ACC112 (cell line): ENCODE results near the gene TOP1.

Source experiments
- H2AFZ ChIP-seq: fragments of 200-600 bp; sonication (generic); one replicate; pipeline ENCODE4 v1.6.0; 2017; ENCODE audit warnings: antibody characterized with exemption, low read length; ENCODE audit not compliant: unreplicated experiment
- H3K27ac ChIP-seq: fragments of 200-600 bp; sonication (generic); 2 replicates; pipeline ENCODE4 v1.5.1; 2014; ENCODE audit warnings: low read depth, mild to moderate bottlenecking, antibody characterized with exemption, low read length, moderate library complexity
- H3K27me3 ChIP-seq: fragments of 200-600 bp; sonication (generic); 2 replicates; pipeline ENCODE4 v1.6.1; 2014; ENCODE audit warnings: mild to moderate bottlenecking, antibody characterized with exemption, low read length, moderate library complexity, mixed read lengths; ENCODE audit not compliant: insufficient read depth
- H3K36me3 ChIP-seq: fragments of 200-600 bp; sonication (generic); 2 replicates; pipeline ENCODE4 v1.6.1; 2016; ENCODE audit warnings: mild to moderate bottlenecking, antibody characterized with exemption, low read length, moderate library complexity, mixed read lengths; ENCODE audit not compliant: insufficient read depth
- H3K4me1 ChIP-seq: fragments of 200-600 bp; sonication (generic); one replicate; pipeline ENCODE4 v1.6.1; 2016; ENCODE audit warnings: low read length, mixed read lengths; ENCODE audit not compliant: insufficient read depth, unreplicated experiment, control insufficient read depth
- H3K4me3 ChIP-seq: fragments of 200-600 bp; sonication (generic); 2 replicates; pipeline ENCODE4 v1.5.1; 2014; ENCODE audit warnings: mild to moderate bottlenecking, low read depth, low read length
- H3K79me2 ChIP-seq: fragments of 200-600 bp; sonication (generic); one replicate; pipeline ENCODE4 v1.6.0; 2016; ENCODE audit warnings: low read length; ENCODE audit not compliant: control insufficient read depth, unreplicated experiment, insufficient read depth

The TOP1 gene

GRCh38 chr20:41078329-41078728, 49.7 kb downstream of the TOP1 start:
- H3K36me3 ChIP-seq = peaks cover 47% of the 10 kb centered on the region
- H3K27me3 ChIP-seq = no peaks in the 10 kb centered on the region
- H3K27ac ChIP-seq = peak overlapping the region; percentile 60
- H3K4me1 ChIP-seq = peaks cover 61% of the 10 kb centered on the region
- H2AFZ ChIP-seq = peak overlapping the region; percentile 21
- peaks cover 53% of the 10 kb centered on the region for H3K79me2 ChIP-seq
- peak overlapping the region; percentile 48; the same call in 1 of the 2 replicates for H3K4me3 ChIP-seq

GRCh38 chr20:41079066-41079465, 50.4 kb downstream of the TOP1 start:
- H3K27ac ChIP-seq = no peak overlapping the region

GRCh38 chr20:41080866-41081265, 52.2 kb downstream of the TOP1 start:
- peaks cover 39% of the 10 kb centered on the region for H3K4me1 ChIP-seq
- H3K36me3 ChIP-seq = peaks cover 71% of the 10 kb centered on the region
- no peak overlapping the region for H3K4me3 ChIP-seq
- H3K27ac ChIP-seq = peak overlapping the region; percentile 26; the same call in 1 of the 2 replicates
- H3K79me2 ChIP-seq = peaks cover 30% of the 10 kb centered on the region
- H2AFZ ChIP-seq = no peak overlapping the region
- H3K27me3 ChIP-seq = no peaks in the 10 kb centered on the region

More at GRCh38 chr20:41079066-41079465, 50.4 kb downstream of the TOP1 start:
- H3K4me1 ChIP-seq = peaks cover 54% of the 10 kb centered on the region
- H3K36me3 ChIP-seq = peaks cover 55% of the 10 kb centered on the region
- H3K4me3 ChIP-seq = no peak overlapping the region
- H3K27me3 ChIP-seq = no peaks in the 10 kb centered on the region
- H2AFZ ChIP-seq = no peak overlapping the region
- H3K79me2 ChIP-seq = peaks cover 46% of the 10 kb centered on the region

GRCh38 chr20:41081276-41081814, 52.7 kb downstream of the TOP1 start:
- Histone ChIP-seq H2AFZ (no peak overlapping the region), H3K79me2 (peaks cover 25% of the 10 kb centered on the region), H3K27ac (peak overlapping the region; percentile 26; the same call in 1 of the 2 replicates), H3K4me1 (peaks cover 34% of the 10 kb centered on the region), H3K27me3 (no peaks in the 10 kb centered on the region), H3K4me3 (no peak overlapping the region), H3K36me3 (peaks cover 66% of the 10 kb centered on the region)

GRCh38 chr20:41082306-41082705, 53.7 kb downstream of the TOP1 start:
- no peak overlapping the region for H2AFZ ChIP-seq
- peaks cover 25% of the 10 kb centered on the region for H3K4me1 ChIP-seq
- H3K36me3 ChIP-seq = peaks cover 62% of the 10 kb centered on the region

GRCh38 chr20:41085606-41086005, 57.0 kb downstream of the TOP1 start:
- H3K4me1 ChIP-seq = peaks cover 5% of the 10 kb centered on the region
- H3K79me2 ChIP-seq = no peaks in the 10 kb centered on the region
- peaks cover 39% of the 10 kb centered on the region for H3K36me3 ChIP-seq
- H2AFZ ChIP-seq = no peak overlapping the region
- no peaks in the 10 kb centered on the region for H3K27me3 ChIP-seq
- no peak overlapping the region for H3K27ac ChIP-seq
- no peak overlapping the region for H3K4me3 ChIP-seq

More at GRCh38 chr20:41082306-41082705, 53.7 kb downstream of the TOP1 start:
- Histone ChIP-seq H3K27ac (no peak overlapping the region), H3K4me3 (no peak overlapping the region), H3K27me3 (no peaks in the 10 kb centered on the region), H3K79me2 (peaks cover 16% of the 10 kb centered on the region)

- Histone ChIP-seq H3K36me3 (peaks cover 42% of the 10 kb centered on the region), H3K27me3 (no peaks in the 10 kb centered on the region), H3K4me3 (no peak overlapping the region), H3K79me2 (no peaks in the 10 kb centered on the region), H3K27ac (no peak overlapping the region), H3K4me1 (no peaks in the 10 kb centered on the region), H2AFZ (no peak overlapping the region)
Observed at GRCh38 chr20:41086402-41087324, 58.0 kb downstream of the TOP1 start.

GRCh38 chr20:41087325-41087685, 58.7 kb downstream of the TOP1 start:
- no peaks in the 10 kb centered on the region for H3K79me2 ChIP-seq
- H3K27ac ChIP-seq = no peak overlapping the region
- H3K4me1 ChIP-seq = no peaks in the 10 kb centered on the region
- H3K4me3 ChIP-seq = no peak overlapping the region
- peaks cover 44% of the 10 kb centered on the region for H3K36me3 ChIP-seq
- no peaks in the 10 kb centered on the region for H3K27me3 ChIP-seq
- no peak overlapping the region for H2AFZ ChIP-seq

- no peaks in the 10 kb centered on the region for H3K79me2 ChIP-seq
Observed at GRCh38 chr20:41087777-41088176, 59.2 kb downstream of the TOP1 start.

GRCh38 chr20:41089555-41089954, 60.9 kb downstream of the TOP1 start:
- Histone ChIP-seq H3K36me3 (peaks cover 32% of the 10 kb centered on the region), H2AFZ (no peak overlapping the region), H3K27ac (no peak overlapping the region), H3K4me1 (peaks cover 6% of the 10 kb centered on the region), H3K4me3 (no peak overlapping the region), H3K79me2 (no peaks in the 10 kb centered on the region), H3K27me3 (no peaks in the 10 kb centered on the region)

More at GRCh38 chr20:41087777-41088176, 59.2 kb downstream of the TOP1 start:
- Histone ChIP-seq H3K27me3 (no peaks in the 10 kb centered on the region), H3K36me3 (peaks cover 44% of the 10 kb centered on the region), H3K27ac (no peak overlapping the region), H3K4me1 (no peaks in the 10 kb centered on the region), H3K4me3 (no peak overlapping the region), H2AFZ (no peak overlapping the region)

- peaks cover 28% of the 10 kb centered on the region for H3K36me3 ChIP-seq
- H3K4me1 ChIP-seq = peaks cover 8% of the 10 kb centered on the region
- no peak overlapping the region for H2AFZ ChIP-seq
- H3K27me3 ChIP-seq = no peaks in the 10 kb centered on the region
- H3K79me2 ChIP-seq = no peaks in the 10 kb centered on the region
- H3K27ac ChIP-seq = no peak overlapping the region
- H3K4me3 ChIP-seq = no peak overlapping the region
Observed at GRCh38 chr20:41091927-41092326, 63.3 kb downstream of the TOP1 start.
